Activated CD4-positive, alpha-beta T cell treated with anti-CD3 and anti-CD28 coated beads, Interleukin-2, amount 10 ng/mL, durations not matched to agents 7 days and 5 days (primary cell): ENCODE data around the gene HAND1. TPM values are rescaled to one million over a fixed set of nuclear protein-coding genes. Genes with fewer than 3 reads are reported as not detected.

Experiments
- CTCF ChIA-PET: fragments of 350-600 bp; sonication (Branson Sonifier 250); formaldehyde crosslinking; loops from one replicate; lab custom pipeline; 2021; ENCODE audit warnings: antibody characterized with exemption; lab: Charles Lee
- POLR2A ChIA-PET: fragments of 350-600 bp; sonication (Branson Sonifier 250); formaldehyde crosslinking; loops from one replicate; lab custom pipeline; 2021; ENCODE audit warnings: antibody characterized with exemption; lab: Charles Lee
- DNase-seq: peaks from one replicate; pipeline ENCODE4 v3.0.0-alpha.2; 2020
- H3K27ac Mint-ChIP-seq: one replicate; pipeline ENCODE4 v1.8.0; 2021; ENCODE audit warnings: mild to moderate bottlenecking, moderate library complexity, mixed read lengths
- H3K27me3 Mint-ChIP-seq: one replicate; pipeline ENCODE4 v1.8.0; 2021; ENCODE audit warnings: mixed read lengths
- H3K36me3 Mint-ChIP-seq: one replicate; pipeline ENCODE4 v1.8.0; 2021; ENCODE audit warnings: low read depth, mixed read lengths
- H3K4me1 Mint-ChIP-seq: one replicate; pipeline ENCODE4 v1.8.0; 2021; ENCODE audit warnings: mixed read lengths
- H3K4me3 Mint-ChIP-seq: one replicate; pipeline ENCODE4 v1.8.0; 2021; ENCODE audit warnings: mild to moderate bottlenecking, moderate library complexity, mixed read lengths
- H3K9me3 Mint-ChIP-seq: one replicate; pipeline ENCODE4 v1.8.0; 2021; ENCODE audit warnings: mixed read lengths
- total RNA-seq, 2 experiments: library from RNA; stranded (reverse); gene quantifications; one replicate each; pipeline ENCODE4 v1.2.3, GENCODE V29; 2021

Gene HAND1
- total RNA-seq, 2 experiments from 2014 or later: not detected

DNA sequence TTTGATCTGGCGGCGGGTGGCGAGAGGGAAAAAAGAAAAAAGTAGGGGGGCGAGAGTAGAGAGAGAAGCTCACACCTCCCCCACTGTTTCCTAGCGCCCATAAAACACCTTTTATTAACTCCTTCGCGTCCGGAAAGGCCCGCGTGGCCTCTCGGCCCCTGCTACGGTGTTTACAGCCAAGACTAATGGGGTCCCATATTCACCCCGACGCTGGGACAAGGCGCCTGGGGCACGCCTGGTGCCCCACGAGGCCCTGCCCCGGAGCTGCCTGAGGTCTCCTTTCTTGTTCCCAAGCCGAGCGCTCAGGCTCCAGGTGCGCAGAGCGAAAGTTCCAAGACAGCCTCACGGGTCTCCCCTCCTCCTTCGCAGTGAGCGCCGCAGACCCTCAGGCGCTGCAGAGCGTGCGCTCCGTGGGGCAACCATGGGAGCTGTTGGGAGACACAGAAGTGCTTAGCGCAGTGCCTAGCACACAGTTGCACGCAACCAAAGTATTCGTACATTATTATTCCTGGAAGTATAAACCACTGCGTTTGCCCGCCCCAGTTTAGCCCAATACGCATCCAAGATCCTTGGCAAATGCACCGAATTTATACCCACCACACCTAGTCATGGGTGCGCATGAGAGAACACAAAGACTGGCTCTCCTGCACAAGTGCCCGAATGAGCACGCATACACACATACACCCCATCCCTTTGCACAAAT is 4.3 kb downstream of the HAND1 start:
- Mint-ChIP-seq H3K4me1 (peaks cover 36% of the 10 kb centered on the region), H3K27me3 (peaks cover 87% of the 10 kb centered on the region), H3K9me3 (peaks cover 3% of the 10 kb centered on the region), H3K27ac (no peak overlapping the region), H3K36me3 (peaks cover 5% of the 10 kb centered on the region), H3K4me3 (no peak overlapping the region)
- no peak for DNase-seq
- POLR2A ChIA-PET: no interaction called here
- CTCF ChIA-PET: no interaction called here

GRCh38 chr5:154472871-154473580 is 5.0 kb downstream of the HAND1 start:
- CTCF ChIA-PET: no interaction called here
- DNase-seq: no peak
- POLR2A ChIA-PET: no interaction called here
- H3K4me3 Mint-ChIP-seq: no peak overlapping the region
- H3K27ac Mint-ChIP-seq: peak overlapping the region; percentile 10
- H3K27me3 Mint-ChIP-seq: peaks cover 85% of the 10 kb centered on the region
- H3K4me1 Mint-ChIP-seq: peaks cover 36% of the 10 kb centered on the region
- H3K9me3 Mint-ChIP-seq: peaks cover 3% of the 10 kb centered on the region
- peaks cover 5% of the 10 kb centered on the region for H3K36me3 Mint-ChIP-seq

GRCh38 chr5:154470947-154471870 is 6.8 kb downstream of the HAND1 start:
- DNase-seq: no peak
- CTCF ChIA-PET: no interaction called here
- no peak overlapping the region for H3K4me3 Mint-ChIP-seq
- H3K27me3 Mint-ChIP-seq: peaks cover 69% of the 10 kb centered on the region
- peaks cover 3% of the 10 kb centered on the region for H3K36me3 Mint-ChIP-seq
- no peaks in the 10 kb centered on the region for H3K9me3 Mint-ChIP-seq
- H3K27ac Mint-ChIP-seq: no peak overlapping the region
- POLR2A ChIA-PET: no interaction called here
- H3K4me1 Mint-ChIP-seq: peaks cover 28% of the 10 kb centered on the region

- Mint-ChIP-seq H3K4me3 (no peak overlapping the region), H3K9me3 (no peaks in the 10 kb centered on the region), H3K4me1 (peaks cover 21% of the 10 kb centered on the region), H3K27me3 (peaks cover 61% of the 10 kb centered on the region), H3K36me3 (peaks cover 3% of the 10 kb centered on the region), H3K27ac (no peak overlapping the region)
- ChIA-PET CTCF (no interaction called here), POLR2A (no interaction called here)
- no peak for DNase-seq
Observed at GRCh38 chr5:154470137-154470536, 7.9 kb downstream of the HAND1 start.

- no peaks in the 10 kb centered on the region for H3K9me3 Mint-ChIP-seq
- peak; percentile 74 for DNase-seq
- H3K4me3 Mint-ChIP-seq: no peak overlapping the region
- peaks cover 38% of the 10 kb centered on the region for H3K27me3 Mint-ChIP-seq
- CTCF ChIA-PET: interaction anchor here (0.8 to 1.7 kb wide), 8 partner anchors 8 to 394 kb away, joined by 3 to 4 read pairs (median 4); no protein-coding TSS in a partner anchor
- H3K4me1 Mint-ChIP-seq: peaks cover 5% of the 10 kb centered on the region
- POLR2A ChIA-PET: no interaction called here
- no peak overlapping the region for H3K27ac Mint-ChIP-seq
- no peaks in the 10 kb centered on the region for H3K36me3 Mint-ChIP-seq
Observed at GRCh38 chr5:154467655-154468354, 10.2 kb downstream of the HAND1 start.

DNA sequence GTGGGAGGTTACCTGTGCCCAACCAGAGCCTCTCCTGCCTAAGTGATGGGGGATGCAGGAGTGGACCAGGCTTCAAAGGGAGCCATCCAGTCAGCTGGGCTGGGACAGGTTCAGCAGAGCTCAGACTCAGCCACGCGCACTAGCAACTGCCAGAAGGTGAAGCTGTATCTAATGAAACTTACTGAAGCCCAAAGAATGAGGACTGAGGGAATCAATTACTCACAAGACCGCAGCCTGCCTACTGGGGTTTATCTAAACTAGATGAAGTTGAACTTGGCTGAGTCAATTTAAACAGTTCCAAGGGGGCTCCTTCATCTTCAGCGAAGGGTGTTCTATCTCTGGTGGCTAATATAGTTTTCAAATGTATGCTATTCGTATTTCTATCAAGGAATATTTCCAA is 11.4 kb downstream of the HAND1 start:
- H3K27me3 Mint-ChIP-seq: peaks cover 28% of the 10 kb centered on the region
- ChIA-PET CTCF (interaction anchor here (0.6 to 1.7 kb wide), 6 partner anchors 14 to 539 kb away, joined by 3 to 4 read pairs (median 4); no protein-coding TSS in a partner anchor), POLR2A (no interaction called here)
- H3K27ac Mint-ChIP-seq: no peak overlapping the region
- H3K4me3 Mint-ChIP-seq: no peak overlapping the region
- no peaks in the 10 kb centered on the region for H3K9me3 Mint-ChIP-seq
- no peaks in the 10 kb centered on the region for H3K36me3 Mint-ChIP-seq
- DNase-seq: no peak
- peaks cover 5% of the 10 kb centered on the region for H3K4me1 Mint-ChIP-seq

DNA sequence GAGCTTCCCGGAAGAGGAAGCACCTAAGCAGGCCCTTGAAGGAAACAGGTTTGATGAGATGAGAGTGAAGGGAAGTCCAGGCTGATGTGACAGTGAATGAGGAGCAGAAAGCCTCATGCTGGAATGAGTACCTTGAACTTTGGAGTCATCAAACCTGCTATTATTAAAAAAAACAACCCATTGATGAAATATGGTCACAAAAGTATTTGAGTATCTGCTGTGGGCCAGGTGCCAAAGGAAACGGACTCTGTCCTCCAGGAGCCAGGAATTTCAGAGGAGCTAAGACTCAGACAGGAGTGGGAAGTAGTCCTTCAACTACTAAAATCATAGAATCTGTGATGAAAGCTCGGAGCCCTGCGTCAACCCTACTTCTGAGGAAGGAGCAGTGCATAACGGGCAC is 11.9 kb downstream of the HAND1 start:
- peaks cover 23% of the 10 kb centered on the region for H3K27me3 Mint-ChIP-seq
- POLR2A ChIA-PET: no interaction called here
- H3K9me3 Mint-ChIP-seq: no peaks in the 10 kb centered on the region
- H3K36me3 Mint-ChIP-seq: no peaks in the 10 kb centered on the region
- CTCF ChIA-PET: interaction anchor here (1.3 to 1.7 kb wide), 4 partner anchors 13 to 540 kb away, joined by 4 read pairs; no protein-coding TSS in a partner anchor
- H3K4me3 Mint-ChIP-seq: no peak overlapping the region
- no peak for DNase-seq
- no peak overlapping the region for H3K27ac Mint-ChIP-seq
- H3K4me1 Mint-ChIP-seq: peaks cover 2% of the 10 kb centered on the region

GRCh38 chr5:154465169-154465568 is 12.9 kb downstream of the HAND1 start:
- Mint-ChIP-seq H3K4me1 (no peaks in the 10 kb centered on the region), H3K9me3 (no peaks in the 10 kb centered on the region), H3K4me3 (no peak overlapping the region), H3K27ac (no peak overlapping the region), H3K36me3 (no peaks in the 10 kb centered on the region), H3K27me3 (peaks cover 13% of the 10 kb centered on the region)
- ChIA-PET CTCF (interaction anchor here (1.1 kb wide), 1 partner anchor 61 kb away, joined by 3 read pairs; no protein-coding TSS in a partner anchor), POLR2A (no interaction called here)
- DNase-seq: no peak

DNA sequence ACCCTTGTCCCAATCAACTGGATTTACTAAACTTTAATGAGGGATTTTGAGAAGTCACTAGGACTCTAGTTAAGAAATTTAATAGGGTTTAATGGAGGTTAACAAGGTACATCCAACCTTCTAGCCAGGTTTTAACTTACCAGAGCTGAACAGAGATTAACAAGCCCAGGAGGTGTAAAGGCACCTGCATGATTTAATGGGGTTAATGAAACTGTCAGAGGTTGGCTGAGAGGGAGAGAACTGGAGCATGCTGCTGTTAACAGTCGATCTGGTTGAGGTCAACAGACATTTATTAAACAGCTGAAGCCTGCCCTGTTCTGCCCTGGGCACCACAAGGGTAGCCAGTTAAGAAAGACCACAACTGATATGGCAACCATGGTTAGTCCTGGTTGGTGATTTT is 13.6 kb downstream of the HAND1 start:
- H3K4me3 Mint-ChIP-seq: no peak overlapping the region
- no peaks in the 10 kb centered on the region for H3K9me3 Mint-ChIP-seq
- CTCF ChIA-PET: interaction anchor here (1.1 kb wide), 1 partner anchor 60 kb away, joined by 3 read pairs; no protein-coding TSS in a partner anchor
- POLR2A ChIA-PET: no interaction called here
- no peak for DNase-seq
- no peaks in the 10 kb centered on the region for H3K36me3 Mint-ChIP-seq
- H3K27me3 Mint-ChIP-seq: peaks cover 8% of the 10 kb centered on the region
- no peak overlapping the region for H3K27ac Mint-ChIP-seq
- no peaks in the 10 kb centered on the region for H3K4me1 Mint-ChIP-seq

- ChIA-PET CTCF (interaction anchor here (1.3 kb wide), 1 partner anchor 389 kb away, joined by 3 read pairs; no protein-coding TSS in a partner anchor), POLR2A (no interaction called here)
- Mint-ChIP-seq H3K27ac (no peak overlapping the region), H3K27me3 (peaks cover 4% of the 10 kb centered on the region), H3K9me3 (no peaks in the 10 kb centered on the region), H3K4me1 (no peaks in the 10 kb centered on the region), H3K4me3 (no peak overlapping the region), H3K36me3 (peaks cover 8% of the 10 kb centered on the region)
- DNase-seq: no peak
Observed at GRCh38 chr5:154461531-154461930, 16.5 kb downstream of the HAND1 start.

DNA sequence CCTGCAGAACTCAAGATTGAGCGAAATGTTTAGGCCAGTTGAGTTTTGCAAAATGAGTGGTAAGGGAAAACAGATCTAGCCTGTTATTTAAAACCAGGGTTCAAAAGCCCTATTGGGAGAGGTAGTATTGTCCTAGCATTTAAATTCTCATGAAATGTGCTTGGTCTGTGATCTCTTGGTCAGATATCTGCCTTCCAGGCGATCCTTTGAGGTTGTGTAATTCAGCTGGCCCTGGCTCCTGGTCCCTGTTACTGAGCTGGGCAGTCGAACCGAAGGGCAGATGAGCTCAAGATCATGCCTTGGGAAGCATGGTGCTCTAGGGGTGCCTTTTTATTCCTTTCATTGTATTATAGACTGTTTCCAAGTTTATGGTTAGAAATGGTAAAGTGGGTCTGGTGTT is 17.9 kb downstream of the HAND1 start:
- H3K27me3 Mint-ChIP-seq: no peaks in the 10 kb centered on the region
- H3K9me3 Mint-ChIP-seq: no peaks in the 10 kb centered on the region
- H3K4me1 Mint-ChIP-seq: no peaks in the 10 kb centered on the region
- peaks cover 18% of the 10 kb centered on the region for H3K36me3 Mint-ChIP-seq
- no peak overlapping the region for H3K4me3 Mint-ChIP-seq
- DNase-seq: no peak
- POLR2A ChIA-PET: no interaction called here
- H3K27ac Mint-ChIP-seq: no peak overlapping the region
- CTCF ChIA-PET: interaction anchor here (1.1 kb wide), 1 partner anchor 8 kb away, joined by 4 read pairs; no protein-coding TSS in a partner anchor

DNA sequence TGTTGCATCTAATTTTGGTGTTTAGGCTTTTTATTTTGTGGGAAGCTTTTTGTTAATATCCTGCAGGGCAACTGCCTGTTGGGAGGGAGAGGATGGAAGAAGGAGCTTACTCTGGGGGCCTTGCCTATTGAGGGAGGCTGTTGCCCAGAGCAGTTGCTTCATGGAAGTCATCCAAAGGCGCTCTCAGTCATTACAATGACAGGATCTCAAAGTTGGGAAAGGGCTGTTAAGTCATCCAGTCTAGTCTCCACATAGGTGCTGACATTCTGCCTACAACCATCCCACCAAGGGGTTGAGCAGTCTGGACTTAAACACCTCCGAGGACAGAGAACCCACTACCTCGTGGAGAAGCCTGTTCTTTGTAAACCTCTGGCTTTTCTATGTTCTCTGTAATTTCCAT is 19.0 kb downstream of the HAND1 start:
- H3K27ac Mint-ChIP-seq: no peak overlapping the region
- no peaks in the 10 kb centered on the region for H3K27me3 Mint-ChIP-seq
- no peak overlapping the region for H3K4me3 Mint-ChIP-seq
- ChIA-PET CTCF (interaction anchor here (0.6 kb wide), 1 partner anchor 414 kb away, joined by 4 read pairs; no protein-coding TSS in a partner anchor), POLR2A (no interaction called here)
- H3K36me3 Mint-ChIP-seq: peaks cover 25% of the 10 kb centered on the region
- DNase-seq: no peak
- no peaks in the 10 kb centered on the region for H3K9me3 Mint-ChIP-seq
- H3K4me1 Mint-ChIP-seq: no peaks in the 10 kb centered on the region
